Mesenteric fat pad (tissue), 1 donor: ENCODE results near the gene TNRC18. TPM values are rescaled to one million over a fixed set of nuclear protein-coding genes. Genes with fewer than 3 reads are reported as not detected.

ENCODE experiments used
- DNase-seq: peaks from one replicate; pipeline ENCODE4 v3.0.0-alpha.2; 2020; ENCODE audit warnings: low spot score
- total RNA-seq: library from RNA; stranded (reverse); fragmentation: NEBNext Ultra II Directional; extraction: Animal tissue kit (Norgen Biotek cat#: 25700); gene quantifications from one replicate; pipeline ENCODE4 v1.2.1, GENCODE V29; 2021
- donor health status: DM: yes; HTN: yes; CAD: no.

The TNRC18 gene
- total RNA-seq, 1 donor from 2014 or later = 69.4 TPM

GRCh38 chr7:5352440-5353010 is 71.1 kb downstream of the TNRC18 start:
- no peak for DNase-seq

- no peak for DNase-seq
Measured at GRCh38 chr7:5351507-5352265, 71.9 kb downstream of the TNRC18 start.

DNA sequence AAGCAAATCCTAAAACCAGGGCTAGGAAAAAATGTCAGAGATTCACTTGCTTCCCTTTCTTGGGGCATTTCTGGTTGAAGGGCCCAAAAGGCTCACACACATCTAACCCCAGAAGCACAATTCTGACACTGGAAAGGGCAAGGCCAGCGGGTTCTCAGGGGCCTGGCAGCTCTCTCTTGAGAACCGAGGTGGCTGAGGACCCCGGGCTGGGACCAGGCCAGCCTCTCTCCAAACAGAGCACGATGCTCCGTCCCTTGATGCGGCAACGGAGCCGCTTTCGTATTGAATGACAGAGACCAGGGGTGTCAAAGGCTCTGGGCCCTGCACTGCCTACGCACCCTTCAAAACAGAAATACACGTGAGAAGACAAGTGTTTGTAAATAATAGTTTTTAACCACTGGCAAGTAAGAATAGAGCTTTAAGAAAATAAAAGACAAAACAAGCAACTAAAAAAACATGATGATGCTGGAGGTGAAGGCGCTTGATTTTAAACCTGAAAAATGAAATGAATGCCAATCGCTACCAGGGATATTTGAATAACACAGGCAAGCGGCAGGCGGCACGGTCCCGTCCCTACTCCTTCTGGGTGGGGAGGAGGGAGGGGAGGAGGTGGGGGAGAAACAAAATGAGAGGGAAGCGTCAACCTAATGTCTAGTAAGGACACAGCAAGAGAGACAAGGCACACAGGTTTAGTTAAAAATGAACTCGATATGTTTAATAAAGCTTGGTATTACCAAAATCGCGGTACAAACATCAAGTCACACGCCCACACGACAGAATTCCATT is 72.8 kb downstream of the TNRC18 start:
- DNase-seq = no peak

DNA sequence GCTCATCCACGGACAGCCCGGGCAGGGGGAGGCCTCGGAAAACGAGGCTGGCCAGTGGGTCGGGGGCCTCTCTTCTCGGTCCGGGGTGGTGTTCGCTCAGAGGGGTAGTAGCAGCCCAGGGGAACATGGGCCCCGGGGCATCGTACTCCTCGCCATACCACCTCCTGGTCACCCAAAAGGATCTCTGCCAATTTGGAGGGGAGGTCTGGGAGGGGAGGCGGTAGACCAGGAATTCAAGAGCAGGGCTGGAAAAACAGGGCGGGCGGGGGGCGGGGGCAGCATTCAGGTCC is 73.5 kb downstream of the TNRC18 start:
- no peak for DNase-seq

DNA sequence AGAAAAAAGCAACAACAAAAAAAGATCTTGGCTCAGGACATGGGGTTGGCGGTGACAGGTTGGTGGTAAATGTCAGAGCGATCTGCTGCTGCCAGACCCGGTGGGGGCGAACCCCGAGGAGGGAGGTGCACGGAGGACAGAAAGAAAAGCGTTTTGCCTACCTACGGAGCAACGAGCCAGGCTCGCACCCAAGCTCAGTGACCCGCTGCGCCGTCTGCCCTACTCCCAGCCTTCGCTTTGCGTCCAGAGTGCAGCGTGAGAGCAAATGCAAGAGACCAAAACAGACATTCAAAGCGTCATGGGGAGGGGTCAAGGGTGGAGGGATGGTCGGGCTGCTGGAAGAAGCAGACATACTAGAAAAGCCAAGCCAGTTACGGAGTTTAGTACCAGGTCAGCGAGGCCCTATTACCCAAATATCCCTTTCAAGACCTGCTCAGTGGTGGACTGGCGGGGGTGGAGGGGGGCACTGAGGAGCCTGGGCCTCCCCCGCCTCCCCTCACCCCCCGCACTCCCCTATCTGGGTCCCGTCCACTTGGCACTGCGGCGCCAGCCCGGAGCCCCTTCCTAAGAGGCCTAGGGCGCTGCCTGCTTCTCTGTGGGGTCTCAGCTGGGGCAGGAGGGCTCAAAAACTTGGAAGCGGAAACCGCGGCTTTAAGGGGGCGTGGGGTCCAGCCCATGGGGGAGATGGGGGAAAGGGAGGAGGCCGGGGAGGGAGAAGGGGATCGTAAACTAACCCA is 74.0 kb downstream of the TNRC18 start:
- DNase-seq = no peak

GRCh38 chr7:5349005-5349380 is 74.6 kb downstream of the TNRC18 start:
- DNase-seq = no peak

DNA sequence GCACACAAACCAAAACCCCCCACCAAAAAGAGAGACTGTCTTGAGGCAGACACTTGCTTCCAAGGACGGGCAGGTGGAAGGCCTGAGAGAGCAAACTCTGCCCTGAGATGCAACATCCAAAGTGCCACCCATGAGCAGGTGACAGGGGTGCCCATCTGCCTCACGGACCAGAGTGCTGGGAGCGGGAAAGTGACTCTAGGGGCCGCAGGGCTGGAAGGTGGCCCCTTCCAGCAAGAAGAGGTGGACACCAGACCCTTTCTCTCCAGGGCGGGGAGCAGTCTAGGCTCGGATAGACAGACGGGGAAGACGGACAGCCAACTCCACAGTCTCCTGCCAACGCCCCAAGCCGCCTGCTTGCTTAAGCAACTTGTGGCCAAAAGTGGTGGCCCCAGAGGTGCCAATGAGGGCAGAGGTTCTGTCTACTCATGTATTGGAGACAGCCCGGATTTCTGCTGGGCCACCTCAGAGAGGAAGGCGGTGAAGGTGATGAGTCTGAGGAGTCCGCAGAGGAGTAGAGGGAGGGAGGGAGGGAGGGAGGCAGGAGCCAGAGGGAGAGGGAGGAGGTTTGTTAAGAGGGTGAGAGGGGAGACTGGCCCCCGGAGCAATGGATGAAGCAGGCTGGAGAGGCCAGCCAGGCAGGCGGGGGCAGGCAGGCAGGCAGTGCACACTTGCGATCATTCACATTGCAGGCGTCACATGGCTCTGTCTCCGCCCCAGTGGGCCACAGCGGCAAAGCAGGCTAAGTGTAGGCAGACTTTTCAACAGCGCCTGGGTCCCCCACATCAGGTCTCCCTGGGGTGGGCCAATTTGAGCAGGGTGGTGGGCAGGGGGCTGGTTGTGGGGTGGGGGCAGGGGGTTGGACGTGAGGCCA is 75.3 kb downstream of the TNRC18 start:
- DNase-seq = no peak

- DNase-seq = no peak
Measured at GRCh38 chr7:5345671-5346070, 78.0 kb downstream of the TNRC18 start.

GRCh38 chr7:5345171-5345570 is 78.5 kb downstream of the TNRC18 start:
- DNase-seq = no peak

- DNase-seq = no peak
Measured at GRCh38 chr7:5344342-5344741, 79.3 kb downstream of the TNRC18 start.

DNA sequence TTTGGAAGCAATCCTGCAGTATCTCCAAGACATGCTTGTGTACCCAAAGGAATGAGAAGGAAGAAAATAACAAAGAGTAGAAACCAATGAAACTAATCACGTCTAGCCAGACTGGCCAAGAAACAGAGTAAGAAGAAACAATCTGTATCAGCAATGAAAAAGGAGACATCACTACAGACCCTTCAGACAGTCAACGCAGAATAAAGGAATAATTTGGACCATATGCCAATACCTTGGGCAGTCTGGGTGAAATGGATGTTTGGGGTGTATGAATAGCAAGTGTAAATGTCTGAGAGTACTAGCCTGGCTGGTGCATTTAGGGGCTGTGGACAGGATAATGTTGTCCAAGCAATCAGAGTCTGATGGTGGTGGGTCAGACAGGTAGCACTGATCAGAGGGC is 79.8 kb downstream of the TNRC18 start:
- DNase-seq = no peak

DNA sequence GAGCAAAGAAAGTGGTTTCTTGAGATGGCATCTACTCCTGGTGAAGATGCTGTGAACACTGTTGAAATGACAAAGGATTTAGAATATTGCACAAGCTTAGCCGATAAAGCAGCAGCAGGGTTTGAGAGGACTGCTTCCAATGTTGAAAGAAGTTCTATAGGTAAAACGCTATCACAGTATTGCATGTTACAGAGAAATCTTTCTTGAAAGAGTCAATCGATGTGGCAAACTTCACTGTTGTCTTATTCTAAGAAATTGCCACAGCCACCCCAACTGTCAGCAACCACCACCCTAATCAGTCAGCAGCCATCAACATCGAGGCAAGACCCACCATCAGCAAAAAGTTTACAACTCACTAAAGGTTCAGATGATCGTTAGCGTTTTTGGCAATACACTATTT is 81.0 kb downstream of the TNRC18 start:
- no peak for DNase-seq

DNA sequence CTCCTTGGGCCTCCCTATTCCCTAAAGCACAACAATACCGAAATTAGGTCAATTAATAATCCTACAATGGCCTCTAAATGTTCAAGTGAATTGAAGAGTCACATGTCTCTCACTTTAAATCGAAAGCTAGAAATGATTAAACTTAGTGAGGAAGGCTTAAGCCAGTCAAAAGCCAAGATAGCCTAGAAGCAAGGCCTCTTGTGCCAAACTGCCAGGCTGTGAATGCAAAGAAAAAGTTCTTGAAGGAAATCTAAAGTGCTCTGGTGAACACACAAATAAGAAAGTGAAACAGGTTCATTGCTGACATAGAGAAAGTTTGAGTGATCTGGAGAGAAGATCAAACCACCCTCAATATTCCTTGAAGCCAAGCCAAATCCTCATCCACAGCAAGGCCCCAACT is 83.7 kb downstream of the TNRC18 start:
- no peak for DNase-seq

DNA sequence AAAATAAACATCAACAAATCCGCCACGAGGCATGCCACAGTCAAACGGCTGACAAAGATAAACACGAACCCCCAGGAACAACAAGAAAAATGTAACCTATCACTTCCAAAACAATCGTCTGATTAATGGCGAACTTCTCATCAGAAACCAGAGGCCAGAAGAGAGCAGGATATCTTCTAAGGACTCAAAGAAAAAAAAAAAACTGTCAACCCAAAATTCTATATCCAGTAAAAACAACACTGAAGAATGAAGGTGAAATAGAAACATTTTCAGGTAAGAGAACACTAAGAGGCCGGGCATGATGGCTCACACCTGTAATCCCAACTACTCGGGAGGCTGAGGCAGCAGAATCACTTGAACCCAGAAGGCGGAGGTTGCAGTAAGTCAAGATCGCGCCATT is 86.6 kb downstream of the TNRC18 start:
- no peak for DNase-seq

DNA sequence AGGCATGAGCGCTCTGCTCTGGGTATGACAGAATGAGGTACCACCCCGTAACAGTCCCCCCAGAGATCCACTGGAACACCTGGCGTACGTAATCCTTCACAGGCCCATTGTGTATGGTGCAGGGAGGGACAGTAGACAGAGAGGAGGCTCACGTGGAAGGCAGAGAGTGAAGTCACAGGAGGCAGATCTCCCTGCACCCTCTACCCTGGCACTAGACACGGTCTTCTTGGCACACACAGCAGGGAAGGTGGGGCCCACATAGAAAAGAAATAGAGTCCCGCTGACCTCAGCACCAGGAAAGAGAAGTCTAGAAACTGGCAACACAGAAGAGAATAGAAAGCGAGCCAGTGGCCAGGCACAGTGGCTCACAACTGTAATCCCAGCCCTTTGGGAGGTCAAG is 89.0 kb downstream of the TNRC18 start:
- DNase-seq = no peak

- DNase-seq = no peak
Measured at GRCh38 chr7:5333121-5334045, 90.3 kb downstream of the TNRC18 start.

GRCh38 chr7:5332579-5332978 is 91.1 kb downstream of the TNRC18 start:
- DNase-seq = no peak

- DNase-seq = no peak
Measured at GRCh38 chr7:5330288-5330687, 93.3 kb downstream of the TNRC18 start.

DNA sequence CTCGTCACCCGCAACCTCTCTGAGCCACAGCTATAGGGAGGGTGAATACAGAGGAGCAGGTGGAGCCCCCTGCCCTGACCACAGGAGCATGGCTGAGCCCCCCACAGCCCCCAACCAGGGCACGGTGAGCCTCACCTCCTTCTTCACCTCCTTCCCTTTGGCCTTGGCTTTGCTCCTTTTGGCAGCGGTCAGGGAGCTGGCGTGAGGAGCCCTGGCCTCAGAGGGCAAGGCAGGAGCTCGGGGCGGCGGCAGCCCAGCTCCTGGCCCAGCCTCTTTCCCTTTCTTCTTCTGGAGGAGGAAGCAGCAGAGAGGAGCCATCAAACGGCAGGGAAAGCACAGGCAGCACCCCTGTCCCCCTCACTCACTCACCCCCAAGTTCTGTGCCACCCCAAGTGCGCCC is 98.7 kb downstream of the TNRC18 start:
- no peak for DNase-seq
